Measurements from ENCODE around the gene TRAF3IP1.

The TRAF3IP1 gene

DNA sequence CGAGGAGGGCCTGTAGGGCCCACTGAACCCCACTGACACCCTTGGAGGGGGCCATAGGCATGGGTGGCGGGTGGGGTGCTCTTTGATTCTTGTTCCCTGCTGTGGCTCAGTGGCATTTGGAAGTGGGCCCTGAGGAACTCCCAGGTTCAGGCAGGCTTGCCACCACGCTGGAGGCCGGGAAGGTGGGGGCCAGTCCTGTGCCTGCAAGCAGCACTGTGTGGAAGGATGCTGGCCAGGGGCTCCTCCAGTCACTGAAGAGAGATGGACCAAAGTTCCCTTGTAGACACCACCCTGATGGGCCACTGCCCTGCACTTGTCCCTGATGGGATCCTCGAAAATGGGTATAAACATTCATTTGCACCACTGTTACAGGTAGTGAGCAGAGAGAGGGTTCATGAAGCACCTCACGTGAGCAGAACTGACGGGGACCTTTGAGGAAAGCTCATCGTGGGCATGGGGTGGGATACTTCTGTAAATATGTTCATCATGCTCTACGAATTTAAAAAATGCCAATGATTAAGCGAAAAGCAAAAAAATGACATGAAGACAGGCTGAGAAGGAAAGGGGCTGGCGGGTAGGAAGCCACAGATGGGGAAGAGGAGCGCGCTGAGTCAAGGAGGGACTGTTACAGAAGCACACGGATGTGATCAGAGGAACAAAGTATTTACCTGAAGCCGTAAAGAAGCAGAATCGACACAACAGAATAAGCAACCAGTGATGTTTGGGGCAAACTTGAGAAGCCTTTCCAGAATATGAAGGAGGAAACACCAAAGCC, 61.2 kb downstream of the TRAF3IP1 start:
- TF ChIP-seq, protein P1, sequence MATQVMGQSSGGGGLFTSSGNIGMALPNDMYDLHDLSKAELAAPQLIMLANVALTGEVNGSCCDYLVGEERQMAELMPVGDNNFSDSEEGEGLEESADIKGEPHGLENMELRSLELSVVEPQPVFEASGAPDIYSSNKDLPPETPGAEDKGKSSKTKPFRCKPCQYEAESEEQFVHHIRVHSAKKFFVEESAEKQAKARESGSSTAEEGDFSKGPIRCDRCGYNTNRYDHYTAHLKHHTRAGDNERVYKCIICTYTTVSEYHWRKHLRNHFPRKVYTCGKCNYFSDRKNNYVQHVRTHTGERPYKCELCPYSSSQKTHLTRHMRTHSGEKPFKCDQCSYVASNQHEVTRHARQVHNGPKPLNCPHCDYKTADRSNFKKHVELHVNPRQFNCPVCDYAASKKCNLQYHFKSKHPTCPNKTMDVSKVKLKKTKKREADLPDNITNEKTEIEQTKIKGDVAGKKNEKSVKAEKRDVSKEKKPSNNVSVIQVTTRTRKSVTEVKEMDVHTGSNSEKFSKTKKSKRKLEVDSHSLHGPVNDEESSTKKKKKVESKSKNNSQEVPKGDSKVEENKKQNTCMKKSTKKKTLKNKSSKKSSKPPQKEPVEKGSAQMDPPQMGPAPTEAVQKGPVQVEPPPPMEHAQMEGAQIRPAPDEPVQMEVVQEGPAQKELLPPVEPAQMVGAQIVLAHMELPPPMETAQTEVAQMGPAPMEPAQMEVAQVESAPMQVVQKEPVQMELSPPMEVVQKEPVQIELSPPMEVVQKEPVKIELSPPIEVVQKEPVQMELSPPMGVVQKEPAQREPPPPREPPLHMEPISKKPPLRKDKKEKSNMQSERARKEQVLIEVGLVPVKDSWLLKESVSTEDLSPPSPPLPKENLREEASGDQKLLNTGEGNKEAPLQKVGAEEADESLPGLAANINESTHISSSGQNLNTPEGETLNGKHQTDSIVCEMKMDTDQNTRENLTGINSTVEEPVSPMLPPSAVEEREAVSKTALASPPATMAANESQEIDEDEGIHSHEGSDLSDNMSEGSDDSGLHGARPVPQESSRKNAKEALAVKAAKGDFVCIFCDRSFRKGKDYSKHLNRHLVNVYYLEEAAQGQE (IDR thresholded peaks at IDR 0.05; ENCODE audit: insufficient read depth in 1 of 2, low read depth in 2 of 2, low read length in 2 of 2), result no peak
- no peak for TF ChIP-seq SIN3A (IDR thresholded peaks at IDR 0.05; ENCODE audit: borderline replicate concordance, insufficient read depth, low read length)
- TF ChIP-seq POLR2AphosphoS5 (IDR thresholded peaks at IDR 0.05; ENCODE audit: low read depth, low read length), result no peak
- no peak for TF ChIP-seq TAF1 (IDR thresholded peaks at IDR 0.05; ENCODE audit: borderline replicate concordance, insufficient read depth, low read length)
- TF ChIP-seq FOXP2 (optimal IDR thresholded peaks at IDR 0.05; ENCODE audit: borderline replicate concordance, extremely low read depth, extremely low read length, insufficient read depth), result no peak

DNA sequence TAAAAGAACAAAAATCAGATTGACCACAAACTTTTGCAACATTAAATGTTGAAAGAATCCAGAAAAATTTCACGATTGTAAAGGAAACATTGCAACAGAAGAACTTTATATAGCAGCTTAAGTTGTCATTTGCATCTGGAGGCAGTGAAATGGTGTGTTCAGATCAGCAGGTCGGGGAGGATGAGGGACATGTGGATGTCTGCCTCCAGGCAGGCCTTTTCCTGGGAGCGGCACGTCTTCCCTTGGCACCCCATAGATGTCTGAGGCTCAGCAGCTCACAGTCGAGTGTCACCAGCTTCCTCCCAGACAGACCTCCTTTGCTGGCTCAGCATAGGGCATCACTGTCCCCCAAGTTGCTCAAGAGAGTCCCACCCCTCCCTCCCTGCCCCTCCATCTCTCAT, 62.1 kb downstream of the TRAF3IP1 start:
- TF ChIP-seq FOXP2 (optimal IDR thresholded peaks at IDR 0.05; ENCODE audit: borderline replicate concordance, extremely low read depth, extremely low read length, insufficient read depth) (no peak), SIN3A (IDR thresholded peaks at IDR 0.05; ENCODE audit: borderline replicate concordance, insufficient read depth, low read length) (no peak), POLR2AphosphoS5 (IDR thresholded peaks at IDR 0.05; ENCODE audit: low read depth, low read length) (no peak), TAF1 (IDR thresholded peaks at IDR 0.05; ENCODE audit: borderline replicate concordance, insufficient read depth, low read length) (no peak)
- TF ChIP-seq, protein P1 (IDR thresholded peaks at IDR 0.05; ENCODE audit: insufficient read depth in 1 of 2, low read depth in 2 of 2, low read length in 2 of 2), result no peak

GRCh38 chr2:238383135-238383534, 62.8 kb downstream of the TRAF3IP1 start:
- no peak for TF ChIP-seq POLR2AphosphoS5 (IDR thresholded peaks at IDR 0.05; ENCODE audit: low read depth, low read length)
- no peak for TF ChIP-seq SIN3A (IDR thresholded peaks at IDR 0.05; ENCODE audit: borderline replicate concordance, insufficient read depth, low read length)
- no peak for TF ChIP-seq TAF1 (IDR thresholded peaks at IDR 0.05; ENCODE audit: borderline replicate concordance, insufficient read depth, low read length)
- TF ChIP-seq FOXP2 (optimal IDR thresholded peaks at IDR 0.05; ENCODE audit: borderline replicate concordance, extremely low read depth, extremely low read length, insufficient read depth), result no peak
- TF ChIP-seq, protein P1 (IDR thresholded peaks at IDR 0.05; ENCODE audit: insufficient read depth in 1 of 2, low read depth in 2 of 2, low read length in 2 of 2), result no peak

GRCh38 chr2:238383743-238384380, 63.5 kb downstream of the TRAF3IP1 start:
- TF ChIP-seq, protein P1 (IDR thresholded peaks at IDR 0.05; ENCODE audit: insufficient read depth in 1 of 2, low read depth in 2 of 2, low read length in 2 of 2), result no peak
- TF ChIP-seq FOXP2 (optimal IDR thresholded peaks at IDR 0.05; ENCODE audit: borderline replicate concordance, extremely low read depth, extremely low read length, insufficient read depth) (no peak), POLR2AphosphoS5 (IDR thresholded peaks at IDR 0.05; ENCODE audit: low read depth, low read length) (no peak), TAF1 (IDR thresholded peaks at IDR 0.05; ENCODE audit: borderline replicate concordance, insufficient read depth, low read length) (no peak), SIN3A (IDR thresholded peaks at IDR 0.05; ENCODE audit: borderline replicate concordance, insufficient read depth, low read length) (no peak)

All from PFSK-1 (cell line).